Caco-2 (cell line): Measurements from ENCODE around the gene CSF2RB. TPM values are rescaled to one million over a fixed set of nuclear protein-coding genes. Genes with fewer than 3 reads are reported as not detected.

Experiments
- BruUV-seq: library from RNA; stranded (reverse); fragments of 400-500 nt; replicated peaks from 2 replicates; lab custom pipeline; 2021; lab: Mats Ljungman, UMichigan
- CTCF ChIA-PET: fragments of 300-600 bp; sonication (Branson Sonifier 250); formaldehyde crosslinking; loops from one replicate; lab custom pipeline; 2022; ENCODE audit warnings: antibody characterized with exemption; lab: Charles Lee
- POLR2A ChIA-PET: fragments of 300-600 bp; sonication (Branson Sonifier 250); formaldehyde crosslinking; loops from one replicate; lab custom pipeline; 2022; ENCODE audit warnings: antibody characterized with exemption; lab: Charles Lee
- DNase-seq, 2 experiments: peaks; one replicate each; pipeline versions ENCODE4 v3.0.0 to v3.0.0-alpha.2; 2020 to 2022
- H3K27me3 ChIP-seq: replicated peaks from 2 replicates; pipeline ENCODE4 v1.6.0; 2011; ENCODE audit warnings: low read length; ENCODE audit not compliant: control insufficient read depth, insufficient read depth
- H3K36me3 ChIP-seq: 2 replicates; pipeline ENCODE4 v1.5.1; 2011; ENCODE audit warnings: low read length; ENCODE audit not compliant: control insufficient read depth, insufficient read depth
- H3K4me1 ChIP-seq: fragments of 250-450 bp; sonication (Bioruptor Pico); 2 replicates; pipeline ENCODE4 v1.5.1; 2020; ENCODE audit warnings: mild to moderate bottlenecking
- H3K4me3 ChIP-seq: 2 replicates; pipeline ENCODE4 v1.5.1; 2011; ENCODE audit warnings: low read depth, mild to moderate bottlenecking, control low read depth, low read length
- H3K9me3 ChIP-seq: fragments of 250-450 bp; sonication (Bioruptor Pico); 2 replicates; pipeline ENCODE4 v1.5.1; 2020; ENCODE audit warnings: mild to moderate bottlenecking, moderate library complexity
- H3K27ac Mint-ChIP-seq: one replicate; pipeline ENCODE4 v1.8.0; 2022; ENCODE audit warnings: mixed read lengths; ENCODE audit not compliant: unreplicated experiment
- H3K27me3 Mint-ChIP-seq: one replicate; pipeline ENCODE4 v1.8.0; 2022; ENCODE audit warnings: mixed read lengths; ENCODE audit not compliant: insufficient read depth, unreplicated experiment
- H3K36me3 Mint-ChIP-seq: one replicate; pipeline ENCODE4 v1.8.0; 2022; ENCODE audit warnings: mild to moderate bottlenecking, mixed read lengths; ENCODE audit not compliant: insufficient read depth, unreplicated experiment
- H3K4me1 Mint-ChIP-seq: one replicate; pipeline ENCODE4 v1.8.0; 2022; ENCODE audit warnings: low read depth, mixed read lengths; ENCODE audit not compliant: unreplicated experiment
- H3K4me3 Mint-ChIP-seq: one replicate; pipeline ENCODE4 v1.8.0; 2022; ENCODE audit warnings: mild to moderate bottlenecking, moderate library complexity, mixed read lengths; ENCODE audit not compliant: unreplicated experiment
- H3K9me3 Mint-ChIP-seq: one replicate; pipeline ENCODE4 v1.8.0; 2022; ENCODE audit warnings: mixed read lengths; ENCODE audit not compliant: unreplicated experiment
- intact Hi-C: fragments of 100-400 bp; cut with micrococcal nuclease; formaldehyde crosslinking; loops from one replicate; pipeline ENCODE4 v1.10.0; 2022; ENCODE audit not compliant: unreplicated experiment
- total RNA-seq: library from RNA; stranded (reverse); gene quantifications from 2 replicates; pipeline ENCODE4 v1.2.3, GENCODE V29; 2022
- TF ChIP-seq, protein P1 (sequence below), 2 experiments: fragments of 200-600 bp in 1 of 2; IDR thresholded peaks; 1 replicate in 1 of 2; 2 replicates in 1 of 2; pipeline versions ENCODE4 v1.5.1 to v1.8.0; 2011 to 2022; ENCODE audit warnings: antibody characterized with exemption in 1 of 2, control low read depth in 1 of 2, inconsistent platforms in 1 of 2, low read depth in 1 of 2, low read length in 1 of 2, mild to moderate bottlenecking in 1 of 2, moderate library complexity in 1 of 2; ENCODE audit not compliant: insufficient read depth in 1 of 2, severe bottlenecking in 1 of 2, unreplicated experiment in 1 of 2

The CSF2RB gene
- total RNA-seq, 1 experiment from 2014 or later = not detected

DNA sequence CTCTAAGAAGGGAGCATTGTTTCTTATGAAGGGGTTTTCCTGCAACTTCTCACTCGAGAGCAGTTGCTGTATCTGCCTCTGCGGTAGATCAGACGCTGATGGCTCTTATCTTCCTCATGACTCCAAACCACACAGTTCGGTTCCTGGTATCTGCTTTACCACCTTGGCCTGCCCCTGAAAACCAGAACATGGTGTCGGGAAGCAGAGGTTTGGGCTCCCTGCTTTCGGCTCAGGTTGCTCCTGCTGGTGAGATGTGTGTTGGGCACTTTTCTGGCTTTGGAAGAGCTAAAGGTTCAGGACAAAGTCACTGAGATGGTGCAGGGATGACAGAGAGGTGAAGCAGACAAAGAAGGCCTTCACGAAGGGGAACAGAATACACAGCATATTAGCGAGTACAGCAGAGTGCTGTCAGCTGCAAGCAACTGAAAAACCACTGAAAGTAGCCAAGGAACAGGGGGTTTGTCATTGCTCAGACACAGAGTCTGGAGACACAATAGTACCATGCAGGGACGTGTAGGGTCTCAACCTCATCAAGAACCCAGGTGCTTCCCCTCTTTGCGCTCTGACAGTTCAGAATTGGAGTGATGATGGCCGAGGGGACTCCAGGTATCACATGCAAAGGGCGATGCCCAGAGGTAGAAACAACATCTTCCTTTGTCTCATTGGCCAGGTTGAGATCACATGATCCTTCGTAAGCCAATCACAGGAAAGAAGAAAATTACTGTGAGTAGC, 11.9 kb upstream of the CSF2RB start:
- Histone ChIP-seq H3K4me3 (no peak overlapping the region), H3K9me3 (no peaks in the 10 kb centered on the region), H3K27me3 (no peaks in the 10 kb centered on the region), H3K36me3 (no peaks in the 10 kb centered on the region), H3K4me1 (no peaks in the 10 kb centered on the region)
- BruUV-seq = no TSS peak
- POLR2A ChIA-PET = no interaction called here
- TF ChIP-seq, protein P1, sequence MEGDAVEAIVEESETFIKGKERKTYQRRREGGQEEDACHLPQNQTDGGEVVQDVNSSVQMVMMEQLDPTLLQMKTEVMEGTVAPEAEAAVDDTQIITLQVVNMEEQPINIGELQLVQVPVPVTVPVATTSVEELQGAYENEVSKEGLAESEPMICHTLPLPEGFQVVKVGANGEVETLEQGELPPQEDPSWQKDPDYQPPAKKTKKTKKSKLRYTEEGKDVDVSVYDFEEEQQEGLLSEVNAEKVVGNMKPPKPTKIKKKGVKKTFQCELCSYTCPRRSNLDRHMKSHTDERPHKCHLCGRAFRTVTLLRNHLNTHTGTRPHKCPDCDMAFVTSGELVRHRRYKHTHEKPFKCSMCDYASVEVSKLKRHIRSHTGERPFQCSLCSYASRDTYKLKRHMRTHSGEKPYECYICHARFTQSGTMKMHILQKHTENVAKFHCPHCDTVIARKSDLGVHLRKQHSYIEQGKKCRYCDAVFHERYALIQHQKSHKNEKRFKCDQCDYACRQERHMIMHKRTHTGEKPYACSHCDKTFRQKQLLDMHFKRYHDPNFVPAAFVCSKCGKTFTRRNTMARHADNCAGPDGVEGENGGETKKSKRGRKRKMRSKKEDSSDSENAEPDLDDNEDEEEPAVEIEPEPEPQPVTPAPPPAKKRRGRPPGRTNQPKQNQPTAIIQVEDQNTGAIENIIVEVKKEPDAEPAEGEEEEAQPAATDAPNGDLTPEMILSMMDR (IDR thresholded peaks at IDR 0.05; ENCODE audit: insufficient read depth in 1 of 2, low read depth in 1 of 2, low read length in 1 of 2, severe bottlenecking in 1 of 2, unreplicated experiment in 1 of 2) = no peak
- DNase-seq = no peak
- Mint-ChIP-seq H3K9me3 (peaks cover 4% of the 10 kb centered on the region), H3K27ac (no peak overlapping the region), H3K27me3 (peaks cover 12% of the 10 kb centered on the region), H3K4me3 (no peak overlapping the region), H3K36me3 (no peaks in the 10 kb centered on the region), H3K4me1 (no peaks in the 10 kb centered on the region)
- intact Hi-C loops = no loop called here
- CTCF ChIA-PET = no interaction called here

GRCh38 chr22:36902143-36902926, 11.1 kb upstream of the CSF2RB start:
- no peak overlapping the region for H3K4me3 ChIP-seq
- Mint-ChIP-seq H3K27me3 (peaks cover 11% of the 10 kb centered on the region), H3K36me3 (no peaks in the 10 kb centered on the region), H3K27ac (no peak overlapping the region), H3K4me1 (no peaks in the 10 kb centered on the region), H3K4me3 (no peak overlapping the region), H3K9me3 (no peaks in the 10 kb centered on the region)
- no peaks in the 10 kb centered on the region for H3K36me3 ChIP-seq
- no peaks in the 10 kb centered on the region for H3K4me1 ChIP-seq
- BruUV-seq = no TSS peak
- POLR2A ChIA-PET = no interaction called here
- TF ChIP-seq, protein P1 (IDR thresholded peaks at IDR 0.05; ENCODE audit: insufficient read depth in 1 of 2, low read depth in 1 of 2, low read length in 1 of 2, severe bottlenecking in 1 of 2, unreplicated experiment in 1 of 2) = no peak
- no peaks in the 10 kb centered on the region for H3K27me3 ChIP-seq
- intact Hi-C loops = no loop called here
- no peak for DNase-seq
- CTCF ChIA-PET = no interaction called here
- no peaks in the 10 kb centered on the region for H3K9me3 ChIP-seq

GRCh38 chr22:36904260-36904880, 9.1 kb upstream of the CSF2RB start:
- BruUV-seq = no TSS peak
- H3K36me3 ChIP-seq = no peaks in the 10 kb centered on the region
- no peak overlapping the region for H3K4me3 ChIP-seq
- no peaks in the 10 kb centered on the region for H3K9me3 ChIP-seq
- no peaks in the 10 kb centered on the region for H3K4me1 ChIP-seq
- Mint-ChIP-seq H3K4me3 (no peak overlapping the region), H3K4me1 (no peaks in the 10 kb centered on the region), H3K36me3 (no peaks in the 10 kb centered on the region), H3K27ac (no peak overlapping the region), H3K9me3 (no peaks in the 10 kb centered on the region), H3K27me3 (peaks cover 11% of the 10 kb centered on the region)
- H3K27me3 ChIP-seq = no peaks in the 10 kb centered on the region
- POLR2A ChIA-PET = no interaction called here
- CTCF ChIA-PET = no interaction called here
- intact Hi-C loops = no loop called here
- TF ChIP-seq, protein P1 (IDR thresholded peaks at IDR 0.05; ENCODE audit: insufficient read depth in 1 of 2, low read depth in 1 of 2, low read length in 1 of 2, severe bottlenecking in 1 of 2, unreplicated experiment in 1 of 2) = no peak
- DNase-seq = no peak
